H1 (cell line): ENCODE results near the gene MLEC. TPM values are rescaled to one million over a fixed set of nuclear protein-coding genes. Genes with fewer than 3 reads are reported as not detected.

Experiments used
- CTCF ChIA-PET: fragments of 300-600 bp; sonication (Branson Sonifier 250); formaldehyde crosslinking; loops from one replicate; lab custom pipeline; 2021; ENCODE audit not compliant: partially characterized antibody; lab: Charles Lee
- POLR2A ChIA-PET: fragments of 300-600 bp; sonication (Branson Sonifier 250); formaldehyde crosslinking; loops from one replicate; lab custom pipeline; 2021; ENCODE audit warnings: inconsistent platforms; ENCODE audit not compliant: partially characterized antibody; lab: Charles Lee
- DNase-seq, 2 experiments: peaks; one replicate each; pipeline versions ENCODE4 v3.0.0 to v3.0.0-alpha.2; 2010 to 2022; ENCODE audit warnings: low spot score in 2 of 2, low read depth in 1 of 2, mixed read lengths in 1 of 2
- FAIRE-seq: peaks from 2 replicates; lab custom pipeline; 2011; peaks lifted over from hg19 to GRCh38; lab: Jason Lieb, UNC
- H2AFZ ChIP-seq: 2 replicates; pipeline ENCODE4 v1.8.1; 2012; ENCODE audit warnings: low read length, inconsistent platforms
- H2AK5ac ChIP-seq: 2 replicates; pipeline ENCODE4 v1.6.1; 2013; ENCODE audit warnings: low read depth, low read length
- H2BK120ac ChIP-seq: replicated peaks from 2 replicates; pipeline ENCODE3; 2013; ENCODE audit warnings: low read depth, low read length, inconsistent platforms
- H2BK12ac ChIP-seq: 2 replicates; pipeline ENCODE4 v1.6.1; 2013; ENCODE audit warnings: low read depth, low read length
- H2BK15ac ChIP-seq: 2 replicates; pipeline ENCODE4 v1.6.1; 2013; ENCODE audit warnings: low read length
- H2BK20ac ChIP-seq: 2 replicates; pipeline ENCODE4 v1.6.1; 2013; ENCODE audit warnings: low read length
- H2BK5ac ChIP-seq: 2 replicates; pipeline ENCODE4 v1.6.1; 2013; ENCODE audit warnings: low read depth, low read length
- H3K14ac ChIP-seq: 2 replicates; pipeline ENCODE4 v1.6.1; 2013; ENCODE audit warnings: inconsistent platforms; ENCODE audit not compliant: insufficient read length
- H3K18ac ChIP-seq: 2 replicates; pipeline ENCODE4 v1.6.1; 2013; ENCODE audit warnings: low read length; ENCODE audit errors: extremely low read depth
- H3K23ac ChIP-seq: 2 replicates; pipeline ENCODE4 v1.6.1; 2013; ENCODE audit warnings: inconsistent platforms; ENCODE audit not compliant: insufficient read length
- H3K23me2 ChIP-seq: 2 replicates; pipeline ENCODE4 v1.6.1; 2013; ENCODE audit warnings: low read depth, low read length
- H3K27ac ChIP-seq: 2 replicates; pipeline ENCODE4 v1.6.1; 2011; ENCODE audit warnings: low read depth, low read length, inconsistent platforms
- H3K27me3 ChIP-seq, 4 experiments: replicated peaks in 1 of 4; 1 replicate in 1 of 4; 2 replicates in 3 of 4; pipeline versions ENCODE4 v1.6.1 to v1.8.1; 2011 to 2013; ENCODE audit warnings: low read length in 3 of 4, mild to moderate bottlenecking in 3 of 4, inconsistent platforms in 2 of 4, mixed read lengths in 2 of 4, moderate library complexity in 1 of 4; ENCODE audit not compliant: control insufficient read depth in 3 of 4, insufficient read depth in 3 of 4; ENCODE audit errors: extremely low read depth in 1 of 4
- H3K36me3 ChIP-seq, 4 experiments: 2 replicates each; pipeline versions ENCODE4 v1.6.1 to v1.8.1; 2011 to 2013; ENCODE audit warnings: mild to moderate bottlenecking in 4 of 4, low read length in 3 of 4, moderate library complexity in 2 of 4, control low read depth in 1 of 4, inconsistent platforms in 1 of 4; ENCODE audit not compliant: insufficient read depth in 4 of 4, control insufficient read depth in 2 of 4
- H3K4ac ChIP-seq: replicated peaks from 2 replicates; pipeline ENCODE3; 2013; ENCODE audit warnings: low read length, low read depth, mixed read lengths, inconsistent platforms; ENCODE audit not compliant: insufficient read length
- H3K4me1 ChIP-seq, 4 experiments: replicated peaks in 1 of 4; 1 replicate in 1 of 4; 2 replicates in 3 of 4; pipeline versions ENCODE4 v1.6.1 to v1.8.1; 2011 to 2013; ENCODE audit warnings: low read length in 3 of 4, inconsistent platforms in 2 of 4, mixed read lengths in 1 of 4; ENCODE audit not compliant: insufficient read depth in 4 of 4, control insufficient read depth in 3 of 4
- H3K4me2 ChIP-seq, 2 experiments: 2 replicates each; pipeline versions ENCODE4 v1.6.1 to v1.8.1; 2011 to 2013; ENCODE audit warnings: low read depth in 2 of 2, low read length in 2 of 2, control low read depth in 1 of 2, inconsistent platforms in 1 of 2, mild to moderate bottlenecking in 1 of 2; ENCODE audit not compliant: insufficient read depth in 1 of 2
- H3K4me3 ChIP-seq, 4 experiments: fragments of 200-600, 300-600 bp in 1 of 4; sonication (generic), shearing (Covaris generic), sonication (Bioruptor Twin) in 1 of 4; 2 replicates each; pipeline versions ENCODE4 v1.5.1 to v1.8.1; 2011 to 2016; ENCODE audit warnings: low read length in 4 of 4, low read depth in 3 of 4, control low read depth in 2 of 4, inconsistent platforms in 2 of 4, mild to moderate bottlenecking in 2 of 4, mixed read lengths in 1 of 4, moderate library complexity in 1 of 4; ENCODE audit not compliant: insufficient read depth in 2 of 4; ENCODE audit errors: extremely low read depth in 1 of 4
- H3K56ac ChIP-seq: replicated peaks from 2 replicates; pipeline ENCODE3; 2013; ENCODE audit warnings: low read depth, mild to moderate bottlenecking, mixed read lengths, low read length, inconsistent platforms; ENCODE audit not compliant: insufficient read length
- H3K79me1 ChIP-seq: 2 replicates; pipeline ENCODE4 v1.6.1; 2013; ENCODE audit warnings: low read depth, low read length, control low read depth
- H3K79me2 ChIP-seq, 2 experiments: 2 replicates each; pipeline versions ENCODE4 v1.6.1 to v1.8.1; 2012 to 2013; ENCODE audit warnings: low read length in 2 of 2, mild to moderate bottlenecking in 2 of 2, inconsistent platforms in 1 of 2; ENCODE audit not compliant: insufficient read depth in 2 of 2, control insufficient read depth in 1 of 2
- H3K9ac ChIP-seq, 4 experiments: replicated peaks in 1 of 4; 1 replicate in 1 of 4; 2 replicates in 3 of 4; pipeline versions ENCODE4 v1.6.1 to v1.8.1; 2011 to 2013; ENCODE audit warnings: low read depth in 3 of 4, low read length in 3 of 4, control low read depth in 2 of 4, mild to moderate bottlenecking in 2 of 4, moderate library complexity in 2 of 4, inconsistent platforms in 1 of 4; ENCODE audit errors: extremely low read depth in 1 of 4
- H3K9me3 ChIP-seq, 2 experiments: 2 replicates each; pipeline versions ENCODE4 v1.6.1 to v1.8.1; 2012 to 2013; ENCODE audit warnings: mild to moderate bottlenecking in 2 of 2, moderate library complexity in 2 of 2, control low read depth in 1 of 2, inconsistent platforms in 1 of 2, low read depth in 1 of 2, low read length in 1 of 2, mixed read lengths in 1 of 2; ENCODE audit not compliant: insufficient read depth in 2 of 2
- H4K20me1 ChIP-seq, 2 experiments: replicated peaks in 1 of 2; 2 replicates each; pipeline versions ENCODE3 to v1.8.1; 2011 to 2013; ENCODE audit warnings: inconsistent platforms in 2 of 2, low read length in 2 of 2, mild to moderate bottlenecking in 1 of 2; ENCODE audit not compliant: insufficient read depth in 2 of 2, control insufficient read depth in 1 of 2
- H4K5ac ChIP-seq: 2 replicates; pipeline ENCODE4 v1.6.1; 2013; ENCODE audit warnings: low read length, low read depth, mixed read lengths, inconsistent platforms; ENCODE audit not compliant: insufficient read length
- H4K8ac ChIP-seq: 2 replicates; pipeline ENCODE4 v1.8.0; 2013; ENCODE audit warnings: mild to moderate bottlenecking, moderate library complexity, low read length, inconsistent platforms; ENCODE audit not compliant: insufficient read depth; ENCODE audit errors: extremely low read depth
- H4K91ac ChIP-seq: replicated peaks from 2 replicates; pipeline ENCODE3; 2013; ENCODE audit warnings: low read length, mixed read lengths, inconsistent platforms; ENCODE audit not compliant: insufficient read length
- BACH1 ChIP-seq: IDR thresholded peaks from 2 replicates; pipeline ENCODE4 v1.6.1; 2012; ENCODE audit warnings: low read length, improper control_type of control experiment
- GABPA ChIP-seq: IDR thresholded peaks from 2 replicates; pipeline ENCODE4 v1.6.1; 2011; ENCODE audit warnings: mild to moderate bottlenecking, low read length, moderate library complexity, borderline replicate concordance; ENCODE audit not compliant: insufficient read depth
- RXRA ChIP-seq: IDR thresholded peaks from 2 replicates; pipeline ENCODE4 v1.6.1; 2011; ENCODE audit warnings: low read depth, mild to moderate bottlenecking, low read length, moderate library complexity; ENCODE audit not compliant: insufficient read depth
- TAF1 ChIP-seq: IDR thresholded peaks from 2 replicates; pipeline ENCODE4 v1.6.1; 2011; ENCODE audit warnings: mild to moderate bottlenecking, low read depth, low read length
- WGBS, 2 experiments: shearing (Covaris generic) in 1 of 2; methylation state at CpG; one replicate each; pipeline versions ENCODE4 v1.1.6 to v1.1.7; 2013 to 2015; ENCODE audit warnings: low lambda C conversion rate in 2 of 2, mixed read lengths in 2 of 2, inconsistent platforms in 1 of 2, low coverage in 1 of 2, missing lambda C conversion rate in 1 of 2; ENCODE audit not compliant: insufficient replicate concordance in 2 of 2, insufficient coverage in 1 of 2, insufficient read length in 1 of 2; ENCODE audit errors: extremely low coverage in 1 of 2, missing lambda C conversion rate in 1 of 2; 5-methylcytosine and 5-hydroxymethylcytosine counted together
- polyA plus RNA-seq, 7 experiments: library from polyadenylated mRNA; depleted of rRNA in 3 of 7; stranded (reverse) in 5 of 7; unstranded in 2 of 7; fragments of >200 nt in 5 of 7; fragments of 200-250 nt in 2 of 7; gene quantifications; 1 replicate in 5 of 7; 2 replicates in 1 of 7; 4 replicates in 1 of 7; pipeline versions ENCODE4 v1.2.1 to v1.2.3, GENCODE V29; 2011 to 2013; ENCODE audit warnings: missing spikeins in 2 of 7, mixed read lengths in 2 of 7
- total RNA-seq: library from RNA; stranded (reverse); fragmentation: NEBNext Ultra II Directional; extraction: Animal tissue kit (Norgen Biotek cat#: 25700); gene quantifications from 2 replicates; pipeline ENCODE4 v1.2.1, GENCODE V29; 2021

MLEC gene
- total and polyA plus RNA-seq, 2 of the 8 experiments (the other 6 are each of a cell fraction or from before 2014, with no cell fraction given) = 37.1 to 260 TPM

DNA sequence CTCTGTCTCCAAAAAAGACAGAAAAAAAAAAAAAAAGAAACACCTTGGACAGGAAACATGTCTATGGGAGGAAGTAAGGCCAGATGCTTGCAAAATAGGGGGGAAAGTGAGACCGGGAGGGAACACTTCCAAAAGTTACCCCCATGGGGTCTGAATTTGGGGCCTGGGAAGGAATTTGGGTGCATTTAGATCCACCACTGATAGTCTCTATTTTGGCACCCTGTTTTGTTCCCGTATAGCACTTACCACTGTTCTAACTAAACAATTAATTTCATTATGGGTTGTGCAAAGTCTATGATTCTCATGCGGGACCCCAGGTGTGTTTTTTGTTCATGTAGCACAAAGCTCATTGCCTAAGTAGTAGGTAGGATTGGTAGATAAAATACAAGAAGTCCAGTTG lies 1.4 kb upstream of the MLEC start:
- Histone ChIP-seq H3K4ac (no peak overlapping the region), H4K20me1 (peaks cover 12 to 15% of the 10 kb centered on the region in 2 experiments), H3K27me3 (no peaks in the 10 kb centered on the region), H3K4me1 (peaks cover under 1 to 16% (median 4%) of the 10 kb centered on the region in 4 experiments; a peak in 6 of 7 replicates), H2BK5ac (no peak overlapping the region), H4K5ac (no peak overlapping the region), H3K4me3 (peak overlapping the region in 2 of 4 experiments; percentile 74 to 89; a peak in 4 of 8 replicates), H3K79me2 (peaks cover 31 to 35% of the 10 kb centered on the region in 2 experiments), H3K4me2 (peak overlapping the region in 1 of 2 experiments; percentile 72; a peak in 3 of 4 replicates), H3K36me3 (no peaks in the 10 kb centered on the region), H2BK12ac (no peak overlapping the region), H3K27ac (no peak overlapping the region), H2AK5ac (no peak overlapping the region), H3K23ac (no peak overlapping the region), H3K9me3 (no peaks in the 10 kb centered on the region), H3K14ac (no peak overlapping the region), H2BK120ac (no peak overlapping the region), H3K56ac (no peak overlapping the region), H2BK20ac (no peak overlapping the region), H3K79me1 (peaks cover 4% of the 10 kb centered on the region; the same call in 1 of the 2 replicates), H4K91ac (no peak overlapping the region), H3K23me2 (peaks cover 16% of the 10 kb centered on the region), H2AFZ (no peak overlapping the region), H4K8ac (no peak overlapping the region), H2BK15ac (no peak overlapping the region), H3K9ac (no peak overlapping the region), H3K18ac (no peak overlapping the region)
- FAIRE-seq = no peak
- ChIA-PET POLR2A (interaction anchor here (1.5 kb wide), 3 partner anchors 13 to 104 kb away, joined by 3 to 6 read pairs (median 4); partner anchors contain the start of gene POP5), CTCF (interaction anchor here (10.4 kb wide), 1 partner anchor 38 kb away, joined by 87 read pairs; no protein-coding TSS in a partner anchor)
- no peak for DNase-seq
- TF ChIP-seq TAF1 = no peak
- TF ChIP-seq BACH1 = no peak
- no peak for TF ChIP-seq RXRA
- TF ChIP-seq GABPA = no peak
- 77% methylated on average over 3 of the region's 3 CpGs; no CpG with 5 or more reads in 1 of the 2 experiments for WGBS, 2 experiments
